ENCODE results near the gene YWHAG. TPM values are rescaled to one million over a fixed set of nuclear protein-coding genes. Genes with fewer than 3 reads are reported as not detected.
"Not testable (repeated sequence)": the region's sequence is repeated elsewhere in the genome, so short reads cannot be mapped to it uniquely, and the experiment has no call there.

Gene YWHAG
- polyA plus RNA-seq, 1 donor (not counting 4 experiments of a cell fraction or from before 2014, with no cell fraction given), result 130 TPM

DNA sequence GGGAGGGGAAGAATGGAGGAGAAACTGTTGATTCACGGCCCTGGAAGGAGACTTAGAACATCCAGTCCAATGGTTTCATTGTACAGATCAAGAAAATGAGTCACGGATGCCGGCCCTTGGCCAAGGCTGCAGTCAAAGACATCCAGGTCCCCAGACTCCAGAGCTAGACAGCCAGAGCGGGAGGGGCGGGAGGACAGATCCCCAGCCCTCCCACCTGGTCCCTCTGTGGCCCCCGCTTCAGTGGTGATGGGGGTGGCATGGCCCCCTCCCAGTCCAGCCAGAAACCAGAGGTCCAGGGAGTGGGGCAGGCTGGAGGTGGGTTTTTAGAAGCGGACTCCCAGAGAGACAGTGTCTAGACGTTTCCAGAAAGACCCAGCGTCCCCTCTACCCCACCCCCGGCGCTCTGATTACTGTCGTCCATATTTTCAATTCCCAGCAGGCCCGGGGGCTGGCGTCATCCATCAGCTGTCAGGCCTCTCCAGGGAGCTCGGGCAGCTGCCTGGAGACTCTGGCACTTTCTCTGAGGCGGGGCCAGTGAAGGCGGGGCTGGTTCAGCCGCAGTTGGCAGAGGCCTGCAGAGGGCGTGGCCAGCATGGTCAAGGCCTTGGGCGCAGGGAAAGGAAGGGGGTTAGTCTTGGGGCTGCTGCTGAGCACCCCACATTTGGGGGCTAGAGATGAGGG lies 64.3 kb downstream of the YWHAG start:
- Histone ChIP-seq H2AFZ (ENCODE audit: control insufficient read depth, low read length) (peak overlapping the region; percentile 82), H3K9me3 (ENCODE audit: control insufficient read depth, low read depth, low read length) (no peaks in the 10 kb centered on the region), H3K4me2 (ENCODE audit: control insufficient read depth, extremely low read depth, insufficient read depth, low read depth, low read length) (peak overlapping the region; percentile 89), H3K27me3 (ENCODE audit: control insufficient read depth, extremely low read depth, insufficient read depth, low read length) (no peaks in the 10 kb centered on the region), H3K36me3 (ENCODE audit: control insufficient read depth in 2 of 2, extremely low read depth in 1 of 2, insufficient read depth in 2 of 2, low read length in 2 of 2) (no peaks in the 10 kb centered on the region), H4K20me1 (ENCODE audit: control insufficient read depth, extremely low read depth, insufficient read depth, low read length) (no peaks in the 10 kb centered on the region), H3K27ac (ENCODE audit: control insufficient read depth, insufficient read depth, low read length) (peak overlapping the region; percentile 95), H3K79me2 (ENCODE audit: control insufficient read depth, insufficient read depth, low read length) (no peaks in the 10 kb centered on the region), H3K4me3 (ENCODE audit: control insufficient read depth in 2 of 3, extremely low read depth in 1 of 3, insufficient read depth in 2 of 3, low read depth in 1 of 3, low read length in 3 of 3) (peak overlapping the region; percentile 26 to 73 (median 51)), H3K9ac (ENCODE audit: control insufficient read depth, extremely low read depth, insufficient read depth, low read length) (peak overlapping the region; percentile 84), H3K4me1 (ENCODE audit: control insufficient read depth, extremely low read depth, insufficient read depth, low read length) (peaks cover 54% of the 10 kb centered on the region), H3K9me1 (ENCODE audit: control insufficient read depth, extremely low read depth, insufficient read depth, low read length) (no peaks in the 10 kb centered on the region)
- dilution Hi-C loops (cut with MboI; ENCODE audit: extremely low pct_ligation_motif_present, low sequenced_read_pairs), result no loop called here
- DNase-seq (ENCODE audit: low read depth, low spot score) (no peak), FAIRE-seq (peak; percentile 34)
- TF ChIP-seq EZH2 (IDR thresholded peaks at IDR 0.05; ENCODE audit: low read length), result no peak
- no peak for TF ChIP-seq CTCF (optimal IDR thresholded peaks at IDR 0.05 in 1 of 3, IDR thresholded peaks at IDR 0.05 in 1 of 3, conservative IDR thresholded peaks at IDR 0.05 in 1 of 3; ENCODE audit: extremely low read depth in 1 of 3, insufficient read depth in 2 of 3, low read length in 3 of 3)

- H3K4me1 ChIP-seq (ENCODE audit: control insufficient read depth, extremely low read depth, insufficient read depth, low read length), result peaks cover 49% of the 10 kb centered on the region
- no peaks in the 10 kb centered on the region for H3K79me2 ChIP-seq (ENCODE audit: control insufficient read depth, insufficient read depth, low read length)
- dilution Hi-C loops (cut with MboI; ENCODE audit: extremely low pct_ligation_motif_present, low sequenced_read_pairs), result no loop called here
- H2AFZ ChIP-seq (ENCODE audit: control insufficient read depth, low read length), result peak overlapping the region; percentile 26
- no peaks in the 10 kb centered on the region for H3K36me3 ChIP-seq (ENCODE audit: control insufficient read depth in 2 of 2, extremely low read depth in 1 of 2, insufficient read depth in 2 of 2, low read length in 2 of 2)
- no peak overlapping the region for H3K9ac ChIP-seq (ENCODE audit: control insufficient read depth, extremely low read depth, insufficient read depth, low read length)
- H3K27me3 ChIP-seq (ENCODE audit: control insufficient read depth, extremely low read depth, insufficient read depth, low read length), result no peaks in the 10 kb centered on the region
- H3K4me3 ChIP-seq (ENCODE audit: control insufficient read depth in 2 of 3, extremely low read depth in 1 of 3, insufficient read depth in 2 of 3, low read depth in 1 of 3, low read length in 3 of 3), result no peak overlapping the region
- no peak overlapping the region for H3K4me2 ChIP-seq (ENCODE audit: control insufficient read depth, extremely low read depth, insufficient read depth, low read depth, low read length)
- peak overlapping the region; percentile 95 for H3K27ac ChIP-seq (ENCODE audit: control insufficient read depth, insufficient read depth, low read length)
- no peaks in the 10 kb centered on the region for H3K9me1 ChIP-seq (ENCODE audit: control insufficient read depth, extremely low read depth, insufficient read depth, low read length)
- no peak for TF ChIP-seq EZH2 (IDR thresholded peaks at IDR 0.05; ENCODE audit: low read length)
- no peak for TF ChIP-seq CTCF (optimal IDR thresholded peaks at IDR 0.05 in 1 of 3, IDR thresholded peaks at IDR 0.05 in 1 of 3, conservative IDR thresholded peaks at IDR 0.05 in 1 of 3; ENCODE audit: extremely low read depth in 1 of 3, insufficient read depth in 2 of 3, low read length in 3 of 3)
- no peaks in the 10 kb centered on the region for H4K20me1 ChIP-seq (ENCODE audit: control insufficient read depth, extremely low read depth, insufficient read depth, low read length)
- H3K9me3 ChIP-seq (ENCODE audit: control insufficient read depth, low read depth, low read length), result no peaks in the 10 kb centered on the region
- FAIRE-seq (no peak), DNase-seq (ENCODE audit: low read depth, low spot score) (no peak)
These were observed 65.3 kb downstream of the YWHAG start for GRCh38 chr7:76293407-76293901.

DNA sequence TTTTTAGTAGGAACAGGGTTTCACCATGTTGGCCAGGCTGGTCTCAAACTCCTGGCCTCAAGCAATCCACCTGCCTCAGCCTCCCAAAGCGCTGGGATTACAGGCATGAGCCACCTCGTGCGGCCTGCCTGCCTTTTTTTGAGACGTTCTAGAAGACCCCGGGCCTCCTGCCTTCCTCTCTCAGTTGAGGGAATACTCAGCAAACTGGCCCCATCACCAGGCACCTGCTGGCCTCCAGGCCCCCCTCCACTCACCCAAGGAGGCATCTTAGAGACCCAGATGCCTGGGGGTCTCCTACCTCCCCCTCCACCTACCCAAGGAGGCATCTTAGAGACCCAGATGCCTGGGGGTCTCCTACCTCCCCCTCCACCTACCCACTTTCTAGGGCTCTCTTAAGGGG lies 65.9 kb downstream of the YWHAG start:
- H3K9me3 ChIP-seq (ENCODE audit: control insufficient read depth, low read depth, low read length); H3K4me3 ChIP-seq (ENCODE audit: control insufficient read depth in 2 of 3, extremely low read depth in 1 of 3, insufficient read depth in 2 of 3, low read depth in 1 of 3, low read length in 3 of 3); H3K27me3 ChIP-seq (ENCODE audit: control insufficient read depth, extremely low read depth, insufficient read depth, low read length); H4K20me1 ChIP-seq (ENCODE audit: control insufficient read depth, extremely low read depth, insufficient read depth, low read length); H3K9ac ChIP-seq (ENCODE audit: control insufficient read depth, extremely low read depth, insufficient read depth, low read length); H3K4me2 ChIP-seq (ENCODE audit: control insufficient read depth, extremely low read depth, insufficient read depth, low read depth, low read length); dilution Hi-C loops (cut with MboI; ENCODE audit: extremely low pct_ligation_motif_present, low sequenced_read_pairs); H3K9me1 ChIP-seq (ENCODE audit: control insufficient read depth, extremely low read depth, insufficient read depth, low read length); H3K79me2 ChIP-seq (ENCODE audit: control insufficient read depth, insufficient read depth, low read length); FAIRE-seq; H2AFZ ChIP-seq (ENCODE audit: control insufficient read depth, low read length); H3K27ac ChIP-seq (ENCODE audit: control insufficient read depth, insufficient read depth, low read length); H3K36me3 ChIP-seq (ENCODE audit: control insufficient read depth in 2 of 2, extremely low read depth in 1 of 2, insufficient read depth in 2 of 2, low read length in 2 of 2); DNase-seq (ENCODE audit: low read depth, low spot score): not testable (repeated sequence)
- peaks cover 49% of the 10 kb centered on the region for H3K4me1 ChIP-seq (ENCODE audit: control insufficient read depth, extremely low read depth, insufficient read depth, low read length)

Measured in keratinocyte (primary cell).